ENCODE measurements around the gene CENPM. TPM values are rescaled to one million over a fixed set of nuclear protein-coding genes. Genes with fewer than 3 reads are reported as not detected.
A peak's percentile ranks its signal among the peaks of the same experiment; 100 is the strongest.
"Not testable (repeated sequence)": the region's sequence is repeated elsewhere in the genome, so short reads cannot be mapped to it uniquely, and the experiment has no call there.

CENPM gene
- polyA plus RNA-seq, 6 donors from 2014 or later, result 41.2 to 70.9 (median 53.0) TPM

GRCh38 chr22:41957941-41958556 lies 11.1 kb upstream of the CENPM start:
- H3K27me3 Mint-ChIP-seq, result peaks cover 0 to 11% (median 8%) of the 10 kb centered on the region in 3 donors
- H3K27ac Mint-ChIP-seq, result peak overlapping the region in 2 of 6 donors; percentile 14 to 62
- ATAC-seq (ENCODE audit: low read depth in 2 of 2) (peak; percentile 29 to 37), DNase-seq (peak; percentile 21)
- no peaks in the 10 kb centered on the region for H3K36me3 Mint-ChIP-seq
- H3K4me1 Mint-ChIP-seq, result peaks cover 4 to 18% (median 12%) of the 10 kb centered on the region in 3 donors
- H3K9me3 Mint-ChIP-seq, result no peaks in the 10 kb centered on the region
- peak overlapping the region in 3 of 8 donors; percentile 29 to 49 (median 43) for H3K4me3 Mint-ChIP-seq

- Mint-ChIP-seq H3K27me3 (peaks cover 0 to 5% (median under 1%) of the 10 kb centered on the region in 3 donors), H3K4me1 (peaks cover 28 to 37% (median 33%) of the 10 kb centered on the region in 3 donors), H3K36me3 (no peaks in the 10 kb centered on the region), H3K27ac (no peak overlapping the region), H3K4me3 (no peak overlapping the region), H3K9me3 (no peaks in the 10 kb centered on the region)
- DNase-seq, result no peak
- ATAC-seq (ENCODE audit: low read depth in 2 of 2), result no peak
Observed at GRCh38 chr22:41952713-41953112, 5.8 kb upstream of the CENPM start.

- Mint-ChIP-seq H3K4me3 (peak within 1 kb of the TSS in 3 of 8 donors; percentile 11 to 72 (median 41)), H3K27ac (peak within 1 kb of the TSS in 4 of 6 donors; percentile 28 to 81 (median 70)), H3K36me3 (no peaks in the 10 kb centered on the region), H3K4me1 (peaks cover 26 to 37% (median 36%) of the 10 kb centered on the region in 3 donors), H3K9me3 (no peaks in the 10 kb centered on the region), H3K27me3 (no peaks in the 10 kb centered on the region)
- peak; percentile 85 to 92 for ATAC-seq (ENCODE audit: low read depth in 2 of 2)
- DNase-seq, result peak; percentile 40
Observed at GRCh38 chr22:41951898-41952474, 5.0 kb upstream of the CENPM start, which contains the start of gene SMIM45. SMIM45 (plus strand) TSS chr22:41952150.

GRCh38 chr22:41949297-41949965 lies 2.5 kb upstream of the CENPM start:
- H3K27me3 Mint-ChIP-seq, result peaks cover 0 to 6% (median 0%) of the 10 kb centered on the region in 3 donors
- no peak for ATAC-seq (ENCODE audit: low read depth in 2 of 2)
- H3K9me3 Mint-ChIP-seq, result no peaks in the 10 kb centered on the region
- H3K36me3 Mint-ChIP-seq, result no peaks in the 10 kb centered on the region
- peaks cover 40 to 50% (median 47%) of the 10 kb centered on the region in 3 donors for H3K4me1 Mint-ChIP-seq
- H3K27ac Mint-ChIP-seq, result peak overlapping the region in 5 of 6 donors; percentile 29 to 77 (median 69)
- DNase-seq, result no peak
- peak overlapping the region in 5 of 8 donors; percentile 18 to 86 (median 37) for H3K4me3 Mint-ChIP-seq

- H3K9me3 Mint-ChIP-seq; ATAC-seq (ENCODE audit: low read depth in 2 of 2); DNase-seq; H3K36me3 Mint-ChIP-seq; H3K27me3 Mint-ChIP-seq: not testable (repeated sequence)
- Mint-ChIP-seq H3K4me1 (peaks cover 40 to 50% (median 47%) of the 10 kb centered on the region in 3 donors), H3K27ac (peak overlapping the region in 2 of 6 donors; percentile 36 to 77), H3K4me3 (peak overlapping the region in 2 of 8 donors; percentile 46 to 86)
Observed at GRCh38 chr22:41948928-41949296, 2.0 kb upstream of the CENPM start.

- Mint-ChIP-seq H3K36me3 (no peaks in the 10 kb centered on the region), H3K9me3 (no peaks in the 10 kb centered on the region), H3K27ac (peak overlapping the region in 1 of 6 donors; percentile 56), H3K4me1 (peaks cover 40 to 50% (median 47%) of the 10 kb centered on the region in 3 donors), H3K27me3 (peaks cover 0 to 6% (median 0%) of the 10 kb centered on the region in 3 donors), H3K4me3 (peak overlapping the region in 2 of 8 donors; percentile 25 to 87)
- ATAC-seq (ENCODE audit: low read depth in 2 of 2) (no peak), DNase-seq (no peak)
Observed at GRCh38 chr22:41948142-41948541, 1.2 kb upstream of the CENPM start.

- H3K27me3 Mint-ChIP-seq, result peaks cover 0 to 6% (median 0%) of the 10 kb centered on the region in 3 donors
- no peaks in the 10 kb centered on the region for H3K9me3 Mint-ChIP-seq
- peak overlapping the region; percentile 5 to 96 (median 92) for H3K4me3 Mint-ChIP-seq
- DNase-seq (no peak), ATAC-seq (ENCODE audit: low read depth in 2 of 2) (no peak)
- H3K36me3 Mint-ChIP-seq, result no peaks in the 10 kb centered on the region
- peak overlapping the region in 4 of 6 donors; percentile 47 to 94 (median 70) for H3K27ac Mint-ChIP-seq
- H3K4me1 Mint-ChIP-seq, result peaks cover 40 to 50% (median 47%) of the 10 kb centered on the region in 3 donors
Observed at GRCh38 chr22:41947424-41948080, 600 bp upstream of the CENPM start.

- Mint-ChIP-seq H3K4me3 (peak overlapping the region in 4 of 8 donors; percentile 41 to 74 (median 58)), H3K4me1 (peaks cover 41 to 49% (median 42%) of the 10 kb centered on the region in 3 donors), H3K27ac (peak overlapping the region in 1 of 6 donors; percentile 89), H3K27me3 (peaks cover 0 to 6% (median 0%) of the 10 kb centered on the region in 3 donors), H3K9me3 (no peaks in the 10 kb centered on the region), H3K36me3 (no peaks in the 10 kb centered on the region)
- no peak for DNase-seq
- ATAC-seq (ENCODE audit: low read depth in 2 of 2), result no peak
Observed at GRCh38 chr22:41943661-41944209, 3.2 kb downstream of the CENPM start.

GRCh38 chr22:41940832-41941765 lies 5.9 kb downstream of the CENPM start:
- peaks cover 50 to 61% (median 56%) of the 10 kb centered on the region in 3 donors for H3K4me1 Mint-ChIP-seq
- DNase-seq, result peak; percentile 85
- peaks cover 0 to 5% (median 0%) of the 10 kb centered on the region in 3 donors for H3K27me3 Mint-ChIP-seq
- H3K36me3 Mint-ChIP-seq, result no peaks in the 10 kb centered on the region
- ATAC-seq (ENCODE audit: low read depth in 2 of 2), result peak; percentile 21 to 35
- peak overlapping the region; percentile 97 to 100 (median 100) for H3K27ac Mint-ChIP-seq
- H3K4me3 Mint-ChIP-seq, result peak overlapping the region; percentile 71 to 98 (median 90)
- no peaks in the 10 kb centered on the region for H3K9me3 Mint-ChIP-seq

GRCh38 chr22:41939981-41940831 lies 6.7 kb downstream of the CENPM start:
- H3K4me1 Mint-ChIP-seq, result peaks cover 51 to 64% (median 60%) of the 10 kb centered on the region in 3 donors
- H3K4me3 Mint-ChIP-seq, result peak overlapping the region; percentile 83 to 98 (median 96)
- no peaks in the 10 kb centered on the region for H3K36me3 Mint-ChIP-seq
- ATAC-seq (ENCODE audit: low read depth in 2 of 2), result peak; percentile 57 to 58
- H3K27ac Mint-ChIP-seq, result peak overlapping the region; percentile 97 to 100 (median 100)
- H3K9me3 Mint-ChIP-seq, result no peaks in the 10 kb centered on the region
- no peaks in the 10 kb centered on the region for H3K27me3 Mint-ChIP-seq
- DNase-seq, result peak; percentile 98

- H3K4me3 Mint-ChIP-seq, result peak overlapping the region in 7 of 8 donors; percentile 71 to 98 (median 96)
- peaks cover 78 to 96% (median 92%) of the 10 kb centered on the region in 3 donors for H3K4me1 Mint-ChIP-seq
- H3K27ac Mint-ChIP-seq, result peak overlapping the region; percentile 97 to 100 (median 100)
- H3K27me3 Mint-ChIP-seq, result no peaks in the 10 kb centered on the region
- H3K36me3 Mint-ChIP-seq, result no peaks in the 10 kb centered on the region
- DNase-seq (no peak), ATAC-seq (ENCODE audit: low read depth in 2 of 2) (no peak)
- H3K9me3 Mint-ChIP-seq, result no peaks in the 10 kb centered on the region
Observed at GRCh38 chr22:41936894-41937169, 10.1 kb downstream of the CENPM start.

All from naive B cell (primary cell).